AG08396 (cell line): ENCODE measurements around the gene AJM1.
"Not testable (repeated sequence)": the region's sequence is repeated elsewhere in the genome, so short reads cannot be mapped to it uniquely, and the experiment has no call there.

ENCODE experiments used
- DNase-seq: peaks from one replicate; pipeline ENCODE4 v3.0.0; 2012; ENCODE audit warnings: low spot score, mixed read lengths

Gene AJM1

GRCh38 chr9:136831720-136832104 lies 10.6 kb upstream of the AJM1 start:
- DNase-seq = no peak

- no peak for DNase-seq
These were observed 9.7 kb upstream of the AJM1 start for GRCh38 chr9:136832581-136832980.

GRCh38 chr9:136833381-136834048 lies 8.8 kb upstream of the AJM1 start:
- DNase-seq = not testable (repeated sequence)

GRCh38 chr9:136835162-136835931 lies 6.9 kb upstream of the AJM1 start:
- DNase-seq = no peak

GRCh38 chr9:136835932-136836904 lies 6.1 kb upstream of the AJM1 start:
- DNase-seq = no peak

GRCh38 chr9:136837146-136837855 lies 5.0 kb upstream of the AJM1 start:
- DNase-seq = no peak

GRCh38 chr9:136837856-136838277 lies 4.4 kb upstream of the AJM1 start:
- not testable (repeated sequence) for DNase-seq

- no peak for DNase-seq
These were observed 3.7 kb upstream of the AJM1 start for GRCh38 chr9:136838314-136839228.

- no peak for DNase-seq
These were observed 2.8 kb upstream of the AJM1 start for GRCh38 chr9:136839229-136840139.

- DNase-seq = no peak
These were observed 2.0 kb upstream of the AJM1 start for GRCh38 chr9:136840140-136840876.

GRCh38 chr9:136840877-136841645 lies 1.2 kb upstream of the AJM1 start:
- DNase-seq = peak; percentile 74

GRCh38 chr9:136841646-136842379 lies 465 bp upstream of the AJM1 start:
- DNase-seq = not testable (repeated sequence)

GRCh38 chr9:136843159-136843800 lies 1.0 kb downstream of the AJM1 start:
- not testable (repeated sequence) for DNase-seq

- DNase-seq = not testable (repeated sequence)
These were observed 1.8 kb downstream of the AJM1 start for GRCh38 chr9:136843801-136844740.

GRCh38 chr9:136844761-136845464 lies 2.6 kb downstream of the AJM1 start:
- no peak for DNase-seq
